Measurements from ENCODE around the gene SPAG16.
A peak's percentile ranks its signal among the peaks of the same experiment; 100 is the strongest.

Gene SPAG16

DNA sequence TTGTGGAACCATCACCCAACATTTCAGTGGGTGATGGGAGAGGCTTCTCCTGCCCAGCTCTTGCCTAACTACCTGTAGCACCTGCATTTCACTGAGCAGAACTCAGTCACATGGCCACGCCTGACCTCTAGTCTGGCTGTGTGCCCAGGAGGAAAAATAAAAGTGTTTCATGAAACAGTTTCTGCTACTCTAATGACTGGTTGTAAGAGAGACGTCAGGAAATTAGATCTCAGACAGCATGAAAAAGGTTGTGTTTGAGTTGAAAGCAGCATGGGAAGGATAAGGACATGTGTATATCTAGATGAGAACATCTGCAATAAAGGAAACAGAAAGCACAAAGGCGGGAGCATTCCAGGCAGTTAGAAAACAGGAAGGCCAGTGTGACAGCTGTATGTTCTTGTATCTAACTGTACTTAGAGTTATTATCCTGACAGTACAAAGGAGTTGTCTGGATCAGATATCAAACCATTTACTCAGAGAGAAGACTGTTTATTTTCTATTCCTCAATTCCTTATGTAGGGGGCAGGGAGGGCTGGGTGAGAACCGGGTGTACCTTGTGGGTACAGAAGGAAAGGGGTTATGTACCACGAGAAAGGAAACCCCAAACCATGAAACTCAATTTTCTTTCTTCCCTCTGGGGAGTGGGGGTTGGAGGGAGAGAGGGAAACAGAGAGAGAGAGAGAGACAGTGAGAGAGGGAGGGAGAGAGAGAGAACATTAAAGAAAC, 819.2 kb downstream of the SPAG16 start:
- peak; percentile 30 for FAIRE-seq
- no peak for TF ChIP-seq POLR2A (IDR thresholded peaks at IDR 0.05; ENCODE audit: low read depth, low read length)
- DNase-seq (ENCODE audit: insufficient read length, low spot score), result no peak

GRCh38 chr2:214104219-214104618, 820.0 kb downstream of the SPAG16 start:
- DNase-seq (ENCODE audit: insufficient read length, low spot score) (no peak), FAIRE-seq (no peak)

GRCh38 chr2:214104967-214105366, 820.7 kb downstream of the SPAG16 start:
- no peak for TF ChIP-seq POLR2A (IDR thresholded peaks at IDR 0.05; ENCODE audit: low read depth, low read length)
- FAIRE-seq (no peak), DNase-seq (ENCODE audit: insufficient read length, low spot score) (no peak)

More at GRCh38 chr2:214104219-214104618, 820.0 kb downstream of the SPAG16 start:
- no peak for TF ChIP-seq POLR2A (IDR thresholded peaks at IDR 0.05; ENCODE audit: low read depth, low read length)

DNA sequence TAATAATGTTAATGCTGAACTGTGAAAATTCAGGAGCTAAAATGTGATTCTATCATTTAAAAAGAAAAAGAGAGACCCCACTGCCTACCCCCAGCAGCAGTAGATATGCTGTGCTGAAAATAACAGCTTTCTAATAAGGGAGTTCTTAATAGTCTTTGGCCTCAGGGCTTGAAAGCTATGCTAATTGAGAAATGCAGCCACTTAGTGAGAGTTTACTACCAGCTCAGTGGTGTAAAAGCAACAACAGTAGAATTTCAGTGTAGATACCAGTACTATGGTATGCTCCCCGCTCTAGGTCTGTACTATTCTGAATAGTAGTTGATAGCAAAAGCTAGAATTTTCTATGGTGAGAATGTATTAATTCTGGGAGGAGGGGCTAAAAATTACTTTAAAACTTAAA, 823.5 kb downstream of the SPAG16 start:
- DNase-seq (ENCODE audit: insufficient read length, low spot score) (no peak), FAIRE-seq (no peak)
- TF ChIP-seq POLR2A (IDR thresholded peaks at IDR 0.05; ENCODE audit: low read depth, low read length), result no peak

- no peak for FAIRE-seq
- no peak for TF ChIP-seq POLR2A (IDR thresholded peaks at IDR 0.05; ENCODE audit: low read depth, low read length)
- no peak for DNase-seq (ENCODE audit: insufficient read length, low spot score)
Observed at GRCh38 chr2:214108598-214108997, 824.3 kb downstream of the SPAG16 start.

DNA sequence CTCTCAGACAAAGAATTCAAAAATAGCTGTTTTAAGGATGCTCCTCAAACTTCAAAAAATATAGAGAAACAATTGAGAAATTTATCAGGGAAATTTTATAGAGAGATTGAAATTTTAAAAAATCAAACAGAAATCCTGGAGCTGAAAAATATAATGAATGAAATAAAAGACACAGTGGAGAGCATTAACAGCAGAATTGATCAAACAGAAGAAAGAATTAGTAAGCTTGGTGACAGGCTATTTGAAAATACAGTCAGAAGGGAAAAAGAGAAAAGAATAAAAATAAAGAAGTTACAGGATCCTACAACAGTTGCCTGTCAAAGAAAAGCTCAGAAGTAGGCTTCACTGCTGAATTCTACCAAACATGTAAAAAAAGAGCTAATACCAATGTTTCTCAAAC, 832.8 kb downstream of the SPAG16 start:
- TF ChIP-seq POLR2A (IDR thresholded peaks at IDR 0.05; ENCODE audit: low read depth, low read length), result no peak
- FAIRE-seq, result no peak
- no peak for DNase-seq (ENCODE audit: insufficient read length, low spot score)

DNA sequence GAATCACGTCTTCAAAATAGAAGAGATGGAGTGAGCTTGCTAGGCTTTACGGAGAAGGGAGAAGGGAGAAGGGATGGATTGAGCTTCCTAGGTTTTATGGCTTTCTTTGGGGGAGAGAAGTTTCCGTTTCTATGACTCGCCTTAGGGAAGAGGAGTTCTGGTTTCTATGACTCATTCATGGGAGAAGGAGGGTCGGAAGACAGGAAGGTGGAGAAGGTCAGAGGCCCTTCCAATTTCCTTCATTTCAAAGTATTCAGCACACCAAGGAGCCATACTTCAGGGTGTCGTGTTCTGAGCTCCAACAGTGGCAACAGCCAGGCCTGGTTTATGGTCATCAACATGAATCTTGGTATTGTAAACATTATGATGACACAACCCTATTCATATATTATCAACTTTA, 841.9 kb downstream of the SPAG16 start:
- DNase-seq (ENCODE audit: insufficient read length, low spot score) (no peak), FAIRE-seq (peak; percentile 61)
- no peak for TF ChIP-seq POLR2A (IDR thresholded peaks at IDR 0.05; ENCODE audit: low read depth, low read length)

GRCh38 chr2:214127170-214127569, 842.9 kb downstream of the SPAG16 start:
- TF ChIP-seq POLR2A (IDR thresholded peaks at IDR 0.05; ENCODE audit: low read depth, low read length), result no peak
- FAIRE-seq, result no peak
- DNase-seq (ENCODE audit: insufficient read length, low spot score), result no peak

- FAIRE-seq (no peak), DNase-seq (ENCODE audit: insufficient read length, low spot score) (no peak)
- TF ChIP-seq POLR2A (IDR thresholded peaks at IDR 0.05; ENCODE audit: low read depth, low read length), result no peak
Observed at GRCh38 chr2:214127571-214127970, 843.3 kb downstream of the SPAG16 start.

DNA sequence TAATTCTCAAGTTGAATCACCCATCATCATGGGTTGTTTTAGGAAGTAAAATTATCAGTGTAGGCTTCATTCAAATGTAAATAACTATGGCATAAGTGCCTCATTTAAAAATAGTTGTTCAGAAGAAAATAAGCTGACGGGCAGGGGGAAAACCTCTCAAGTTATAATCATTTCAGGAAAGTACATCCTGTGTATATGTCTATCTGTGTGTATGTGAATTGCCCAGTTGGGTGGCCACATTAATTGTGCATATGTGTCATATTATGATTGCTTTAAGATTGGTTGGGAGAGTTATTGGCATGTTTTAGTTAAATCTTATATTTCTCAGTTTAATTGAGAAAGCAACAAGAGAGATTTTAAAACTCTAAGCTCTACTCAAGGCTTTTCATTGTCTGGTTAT, 843.8 kb downstream of the SPAG16 start:
- no peak for TF ChIP-seq POLR2A (IDR thresholded peaks at IDR 0.05; ENCODE audit: low read depth, low read length)

DNA sequence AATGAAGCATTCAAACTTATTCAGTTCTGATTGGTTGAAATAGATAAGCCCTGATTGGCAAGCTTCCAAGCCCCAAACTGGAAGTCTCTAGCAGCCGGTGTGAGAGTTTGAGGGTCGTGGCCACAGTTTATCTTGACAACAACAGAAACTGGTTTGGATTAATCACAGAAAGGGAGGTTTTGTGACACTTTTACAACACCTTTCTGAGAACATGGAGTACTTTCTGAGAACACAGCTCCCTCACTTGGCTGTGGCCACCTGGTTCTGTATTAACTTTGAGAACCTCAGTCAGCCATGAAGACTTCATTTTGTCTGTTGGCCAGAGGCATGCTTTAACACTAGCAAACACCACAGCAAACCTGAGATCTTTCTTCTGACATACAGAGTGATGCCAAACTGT, 845.9 kb downstream of the SPAG16 start:
- no peak for TF ChIP-seq POLR2A (IDR thresholded peaks at IDR 0.05; ENCODE audit: low read depth, low read length)
- no peak for FAIRE-seq
- no peak for DNase-seq (ENCODE audit: insufficient read length, low spot score)

More for the DNA sequence above, 843.8 kb downstream of the SPAG16 start:
- FAIRE-seq (no peak), DNase-seq (ENCODE audit: insufficient read length, low spot score) (no peak)

DNA sequence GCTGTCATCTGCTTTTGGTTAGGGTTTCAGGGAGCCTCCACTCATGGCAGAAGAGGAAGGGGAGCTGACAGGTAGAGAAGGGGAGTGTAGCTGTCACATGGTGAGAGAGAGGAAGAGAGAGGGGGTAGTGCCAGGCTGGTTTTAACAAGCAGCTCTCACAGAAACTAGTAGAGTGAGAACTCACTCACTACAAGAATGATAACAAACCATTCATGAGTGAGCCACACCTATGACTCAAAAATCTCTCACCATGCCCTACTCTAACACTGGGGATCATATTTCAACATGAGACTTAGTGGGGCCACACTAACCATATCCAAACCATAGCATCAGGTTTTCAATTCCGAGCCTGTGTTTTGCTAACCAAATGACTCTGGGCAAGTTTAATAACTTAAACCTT, 851.7 kb downstream of the SPAG16 start:
- FAIRE-seq (peak; percentile 11), DNase-seq (ENCODE audit: insufficient read length, low spot score) (no peak)
- TF ChIP-seq POLR2A (IDR thresholded peaks at IDR 0.05; ENCODE audit: low read depth, low read length), result no peak

DNA sequence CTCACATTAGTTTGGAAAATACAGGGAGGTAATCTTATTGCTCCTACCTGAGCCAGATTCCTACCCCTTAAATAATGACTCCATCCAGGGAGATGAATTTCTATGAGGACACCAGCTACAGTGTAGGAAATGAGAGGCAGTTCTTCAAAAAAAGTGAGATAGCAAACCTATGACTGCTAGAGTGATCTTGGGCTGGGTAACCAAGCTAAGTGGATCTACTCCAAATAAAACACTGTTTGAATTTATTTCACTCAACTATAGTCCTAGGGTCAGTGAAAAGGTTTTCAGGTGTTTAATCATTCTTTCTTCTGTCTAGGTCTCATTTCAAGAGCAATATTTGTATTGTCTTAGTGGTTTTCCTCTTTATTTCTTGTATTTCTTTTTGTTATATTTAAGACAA, 854.5 kb downstream of the SPAG16 start:
- no peak for TF ChIP-seq POLR2A (IDR thresholded peaks at IDR 0.05; ENCODE audit: low read depth, low read length)

GRCh38 chr2:214139630-214140284, 855.5 kb downstream of the SPAG16 start:
- no peak for TF ChIP-seq POLR2A (IDR thresholded peaks at IDR 0.05; ENCODE audit: low read depth, low read length)
- DNase-seq (ENCODE audit: insufficient read length, low spot score), result no peak
- FAIRE-seq, result peak; percentile 11

More for the DNA sequence above, 854.5 kb downstream of the SPAG16 start:
- FAIRE-seq (no peak), DNase-seq (ENCODE audit: insufficient read length, low spot score) (no peak)

GRCh38 chr2:214156971-214157370, 872.7 kb downstream of the SPAG16 start:
- FAIRE-seq (no peak), DNase-seq (ENCODE audit: insufficient read length, low spot score) (no peak)
- no peak for TF ChIP-seq POLR2A (IDR thresholded peaks at IDR 0.05; ENCODE audit: low read depth, low read length)

All from H54 (cell line).